NCI-H1092 treated with DMSO at 0.1 percent for 48 hours (cell line): ENCODE data around the gene ELAC1.
"Not testable (repeated sequence)": the region's sequence is repeated elsewhere in the genome, so short reads cannot be mapped to it uniquely, and the experiment has no call there.

Experiments
- DNase-seq: peaks from one replicate; lab custom pipeline; 2025; lab: John Stamatoyannopoulos, UW

Gene ELAC1

GRCh38 chr18:50967714-50968661 lies at the start of gene ELAC1:
ELAC1 (plus strand) TSS chr18:50968040; CDS start chr18:50974405, 6,365 bp downstream.
- peak; percentile 87 for DNase-seq

- no peak for DNase-seq
Observed at GRCh38 chr18:50918153-50918552, 49.7 kb upstream of the ELAC1 start.

GRCh38 chr18:50924372-50924771 lies 43.5 kb upstream of the ELAC1 start:
- no peak for DNase-seq

- no peak for DNase-seq
Observed at GRCh38 chr18:50926521-50926920, 41.3 kb upstream of the ELAC1 start.

GRCh38 chr18:50928551-50928950 lies 39.3 kb upstream of the ELAC1 start:
- no peak for DNase-seq

- no peak for DNase-seq
Observed at GRCh38 chr18:50933684-50934083, 34.2 kb upstream of the ELAC1 start.

GRCh38 chr18:50934545-50935211 lies 33.2 kb upstream of the ELAC1 start:
- no peak for DNase-seq

GRCh38 chr18:50935493-50936191 lies 32.2 kb upstream of the ELAC1 start:
- no peak for DNase-seq

GRCh38 chr18:50937183-50937582 lies 30.7 kb upstream of the ELAC1 start:
- no peak for DNase-seq

GRCh38 chr18:50938912-50939311 lies 28.9 kb upstream of the ELAC1 start:
- no peak for DNase-seq

GRCh38 chr18:50944245-50944932 lies 23.5 kb upstream of the ELAC1 start:
- no peak for DNase-seq

GRCh38 chr18:50945918-50946317 lies 21.9 kb upstream of the ELAC1 start:
- not testable (repeated sequence) for DNase-seq

- DNase-seq: no peak
Observed at GRCh38 chr18:50947899-50948298, 19.9 kb upstream of the ELAC1 start.

GRCh38 chr18:50949185-50949584 lies 18.7 kb upstream of the ELAC1 start:
- DNase-seq: no peak

GRCh38 chr18:50950626-50951025 lies 17.2 kb upstream of the ELAC1 start:
- DNase-seq: no peak

GRCh38 chr18:50953822-50954221 lies 14.0 kb upstream of the ELAC1 start:
- DNase-seq: no peak

GRCh38 chr18:50955253-50955652 lies 12.6 kb upstream of the ELAC1 start:
- DNase-seq: no peak

- no peak for DNase-seq
Observed at GRCh38 chr18:50956116-50956515, 11.7 kb upstream of the ELAC1 start.

GRCh38 chr18:50961974-50962373 lies 5.9 kb upstream of the ELAC1 start:
- DNase-seq: no peak

GRCh38 chr18:50969448-50969847 lies 1.6 kb downstream of the ELAC1 start:
- peak; percentile 71 for DNase-seq

- peak; percentile 81 for DNase-seq
Observed at GRCh38 chr18:50970006-50970405, 2.2 kb downstream of the ELAC1 start.

GRCh38 chr18:50972404-50972803 lies 4.6 kb downstream of the ELAC1 start:
- DNase-seq: not testable (repeated sequence)
